ENCODE data around the gene IGSF10.
"Not testable (repeated sequence)": the region's sequence is repeated elsewhere in the genome, so short reads cannot be mapped to it uniquely, and the experiment has no call there.

Gene IGSF10

DNA sequence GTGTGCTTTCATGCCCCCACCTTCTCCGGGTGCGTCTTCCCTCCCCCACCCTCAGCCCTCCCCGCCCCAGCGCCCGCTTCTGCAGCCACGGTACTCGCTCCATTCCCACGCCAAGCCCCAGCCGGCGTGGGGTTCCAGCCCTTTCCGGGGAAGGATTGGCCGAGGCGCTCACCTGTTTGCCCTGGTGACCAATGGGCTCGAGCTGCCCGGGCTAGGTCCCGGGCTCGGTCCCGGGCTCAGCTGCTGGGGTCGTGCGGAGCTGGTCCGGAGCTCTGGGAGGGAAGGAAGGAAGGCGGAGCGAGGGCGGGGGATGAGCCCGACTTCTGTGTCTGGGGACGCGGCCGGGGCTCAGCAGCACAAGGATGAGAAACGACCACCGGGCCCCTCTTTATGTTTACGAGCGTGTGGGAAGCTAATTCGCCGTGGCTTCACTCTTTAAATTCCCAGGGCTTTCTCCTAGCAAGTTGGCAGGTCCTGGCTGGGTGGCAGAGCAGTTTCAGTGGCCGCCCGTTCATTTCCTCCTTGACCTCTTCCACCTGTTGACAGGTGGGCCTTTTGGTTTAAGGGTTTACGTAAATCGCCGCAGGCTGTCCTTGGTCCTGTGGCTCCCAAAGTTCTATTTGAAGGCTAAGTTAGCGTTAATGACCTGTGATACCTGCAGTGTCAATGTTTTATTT lies at the start of gene IGSF10:
Gene IGSF10 (minus strand): TSS at position 288 of the 677 bp plus-strand sequence. CDS start 2,352 bp downstream, outside the sequence.
- no peak for DNase-seq (ENCODE audit: low spot score)

DNA sequence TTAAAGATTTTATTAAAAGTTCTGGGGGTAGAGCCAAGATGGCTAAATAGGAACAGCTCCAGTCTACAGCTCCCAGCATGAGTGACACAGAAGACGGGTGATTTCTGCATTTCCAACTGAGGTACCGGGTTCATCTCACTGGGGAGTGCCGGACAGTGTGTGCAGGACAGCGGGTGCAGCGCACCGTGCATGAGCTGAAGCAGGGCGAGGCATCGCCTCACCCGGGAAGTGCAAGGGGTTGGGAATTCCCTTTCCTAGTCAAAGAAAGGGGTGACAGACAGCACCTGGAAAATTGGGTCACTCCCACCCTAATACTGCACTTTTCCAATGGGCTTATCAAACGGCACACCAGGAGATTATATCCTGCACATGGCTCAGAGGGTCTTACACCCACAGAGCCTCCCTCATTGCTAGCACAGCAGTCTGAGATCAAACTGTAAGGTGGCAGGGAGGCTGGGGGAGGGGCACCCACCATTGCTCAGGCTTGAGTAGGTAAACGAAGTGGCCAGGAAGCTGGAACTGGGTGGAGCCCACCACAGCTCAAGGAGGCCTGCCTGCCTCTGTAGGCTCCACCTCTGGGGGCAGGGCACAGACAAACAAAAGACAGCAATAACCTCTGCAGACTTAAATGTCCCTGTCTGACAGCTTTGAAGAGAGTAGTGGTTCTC lies 48.7 kb upstream of the IGSF10 start:
- DNase-seq (ENCODE audit: low spot score), result not testable (repeated sequence)

DNA sequence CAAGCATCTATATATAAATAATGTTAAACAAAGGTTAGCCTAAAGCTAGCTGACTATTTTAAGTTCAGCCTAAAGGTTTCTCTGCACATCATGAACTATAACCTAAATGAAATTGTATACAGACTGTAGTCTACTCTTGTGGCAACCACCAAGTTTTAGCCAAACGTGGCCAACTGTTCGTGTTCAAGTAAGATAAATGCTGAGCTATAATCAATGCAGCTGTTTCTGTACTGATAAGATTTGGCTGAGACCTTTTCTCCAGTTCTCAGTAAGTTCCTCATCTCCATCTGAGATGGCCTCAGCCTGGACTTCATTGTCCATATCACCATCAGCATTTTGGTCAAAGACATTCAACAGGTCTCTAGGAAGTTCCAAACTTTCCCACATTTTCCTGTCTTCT lies 43.7 kb upstream of the IGSF10 start:
- DNase-seq (ENCODE audit: low spot score), result no peak

DNA sequence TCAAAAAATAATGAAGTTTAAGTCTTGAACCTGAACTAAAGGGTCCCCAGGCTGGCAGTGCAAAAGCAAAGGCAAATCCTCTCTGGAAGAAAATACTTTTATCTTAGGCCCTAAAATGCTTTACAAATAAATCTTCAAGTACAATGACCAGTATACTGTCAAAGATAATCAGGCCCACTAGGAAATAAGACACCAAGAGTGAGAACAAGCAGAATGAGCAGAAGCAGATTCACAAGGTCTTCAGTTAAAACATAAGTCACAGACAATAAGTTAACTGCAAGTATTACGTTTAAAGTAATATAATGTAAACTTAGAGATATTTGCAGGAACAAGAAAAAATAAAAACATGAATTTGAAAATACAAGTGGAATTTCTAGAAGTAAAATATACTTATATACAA lies 42.2 kb upstream of the IGSF10 start:
- no peak for DNase-seq (ENCODE audit: low spot score)

- no peak for DNase-seq (ENCODE audit: low spot score)
Measured at GRCh38 chr3:151501923-151502632, 41.2 kb upstream of the IGSF10 start.

DNA sequence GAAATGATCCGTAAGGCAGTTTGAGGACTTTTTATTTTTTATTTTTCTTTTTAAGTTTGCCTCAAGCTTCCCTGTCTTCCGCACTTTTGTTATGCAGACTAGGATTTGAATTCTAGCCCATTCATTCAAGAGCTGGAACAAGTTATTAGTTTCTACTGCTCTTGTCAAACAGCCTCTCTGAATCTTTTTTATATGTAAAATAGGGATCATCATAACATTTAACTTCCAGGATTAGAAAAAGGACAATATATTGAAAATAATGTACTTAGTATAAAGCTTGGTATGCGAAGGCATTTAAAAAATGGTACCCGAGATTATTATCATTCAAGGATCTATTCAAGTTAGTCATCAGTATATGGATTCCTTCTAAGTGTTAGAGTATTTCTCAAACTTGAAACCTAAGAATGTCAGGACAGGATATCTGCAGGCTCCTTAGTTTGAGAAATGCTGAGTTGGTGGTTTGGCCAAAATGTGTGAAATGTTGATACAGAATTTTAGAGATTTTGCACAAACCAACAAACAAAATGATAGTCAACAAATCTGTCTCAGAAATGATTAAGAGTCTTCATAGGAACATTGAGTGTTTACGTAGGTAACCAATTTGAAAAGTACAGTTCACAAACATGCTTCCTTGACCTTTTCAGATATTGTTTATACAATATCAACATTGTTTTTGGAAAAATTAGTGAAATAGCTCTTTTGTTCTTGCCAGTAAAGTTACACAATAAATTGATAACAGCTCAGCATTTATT lies 40.5 kb upstream of the IGSF10 start:
- no peak for DNase-seq (ENCODE audit: low spot score)

- DNase-seq (ENCODE audit: low spot score), result no peak
Measured at GRCh38 chr3:151499168-151499567, 38.3 kb upstream of the IGSF10 start.

DNA sequence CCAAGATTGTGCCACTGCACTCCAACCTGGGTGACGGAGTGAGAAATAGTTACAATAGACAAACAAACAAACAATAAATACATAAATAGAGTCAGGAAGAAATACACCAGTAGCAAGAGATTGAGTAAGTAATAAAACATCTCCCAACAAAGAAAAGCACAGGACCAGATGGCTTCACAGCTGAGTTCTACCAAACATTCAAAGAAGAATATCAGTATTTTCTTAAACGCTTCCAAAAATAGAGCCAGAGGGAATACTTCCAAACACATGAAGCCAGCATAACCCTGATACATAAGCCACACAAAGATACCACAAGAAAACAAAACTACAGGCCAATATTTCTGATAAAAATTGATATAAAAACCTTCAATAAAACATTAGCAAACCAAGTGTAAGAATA lies 30.7 kb upstream of the IGSF10 start:
- DNase-seq (ENCODE audit: low spot score), result no peak

GRCh38 chr3:151487833-151488232 lies 27.0 kb upstream of the IGSF10 start:
- not testable (repeated sequence) for DNase-seq (ENCODE audit: low spot score)

- no peak for DNase-seq (ENCODE audit: low spot score)
Measured at GRCh38 chr3:151483961-151484520, 23.2 kb upstream of the IGSF10 start.

DNA sequence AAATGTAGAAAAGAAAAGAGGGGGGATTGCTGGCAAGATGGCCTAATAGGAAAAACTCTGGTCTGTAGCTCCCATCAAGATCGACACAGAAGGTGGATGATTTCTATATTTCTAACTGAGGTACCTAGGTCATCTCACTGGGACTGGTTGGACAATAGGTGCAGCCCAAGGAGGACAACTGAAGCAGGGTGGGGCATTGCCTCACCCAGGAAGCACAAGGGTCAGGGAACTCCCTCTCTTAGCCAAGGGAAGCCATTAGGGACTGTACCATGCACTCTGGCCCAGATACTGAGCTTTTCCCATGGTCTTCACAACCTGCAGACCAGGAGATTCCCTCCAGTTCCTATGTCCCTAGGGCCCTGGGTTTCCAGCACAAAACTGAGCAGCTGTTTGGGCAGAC lies 22.6 kb upstream of the IGSF10 start:
- no peak for DNase-seq (ENCODE audit: low spot score)

DNA sequence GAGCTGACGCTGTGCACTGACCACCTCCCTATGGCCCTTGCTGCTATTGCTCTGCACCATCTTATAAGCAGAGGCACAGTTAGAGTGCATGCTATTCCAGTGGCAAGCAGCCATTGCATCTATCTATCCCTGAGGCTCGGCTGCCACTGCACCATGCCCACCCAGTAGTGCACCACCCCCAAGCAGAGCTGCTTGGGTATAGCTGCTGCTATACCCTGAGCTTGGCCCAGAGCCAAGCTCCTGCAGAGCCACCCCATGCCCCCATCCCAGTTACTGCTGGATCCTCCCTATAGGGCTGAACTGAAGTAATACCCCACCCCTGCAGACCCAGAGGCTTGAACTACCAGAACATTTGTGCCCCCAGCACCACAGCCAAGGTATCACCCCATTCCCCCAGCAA lies 19.6 kb upstream of the IGSF10 start:
- no peak for DNase-seq (ENCODE audit: low spot score)

- DNase-seq (ENCODE audit: low spot score), result no peak
Measured at GRCh38 chr3:151479452-151479851, 18.6 kb upstream of the IGSF10 start.

DNA sequence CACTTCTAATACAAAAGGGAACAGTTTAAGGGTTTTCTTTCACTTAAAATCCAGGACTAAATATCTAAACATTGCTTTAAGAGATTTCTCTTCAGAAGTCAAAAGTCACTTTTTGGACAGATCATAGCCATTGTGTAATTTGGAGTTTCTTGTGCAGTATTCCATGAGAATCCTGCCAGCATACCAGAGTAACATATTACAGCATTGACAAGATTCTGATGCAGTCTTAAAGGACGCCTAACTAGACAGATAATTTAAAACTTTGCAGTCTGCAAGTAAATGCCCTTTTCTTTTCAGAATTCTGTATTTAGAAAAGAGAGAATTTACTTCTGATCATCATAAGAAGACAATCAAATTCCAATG lies 17.5 kb upstream of the IGSF10 start:
- no peak for DNase-seq (ENCODE audit: low spot score)

DNA sequence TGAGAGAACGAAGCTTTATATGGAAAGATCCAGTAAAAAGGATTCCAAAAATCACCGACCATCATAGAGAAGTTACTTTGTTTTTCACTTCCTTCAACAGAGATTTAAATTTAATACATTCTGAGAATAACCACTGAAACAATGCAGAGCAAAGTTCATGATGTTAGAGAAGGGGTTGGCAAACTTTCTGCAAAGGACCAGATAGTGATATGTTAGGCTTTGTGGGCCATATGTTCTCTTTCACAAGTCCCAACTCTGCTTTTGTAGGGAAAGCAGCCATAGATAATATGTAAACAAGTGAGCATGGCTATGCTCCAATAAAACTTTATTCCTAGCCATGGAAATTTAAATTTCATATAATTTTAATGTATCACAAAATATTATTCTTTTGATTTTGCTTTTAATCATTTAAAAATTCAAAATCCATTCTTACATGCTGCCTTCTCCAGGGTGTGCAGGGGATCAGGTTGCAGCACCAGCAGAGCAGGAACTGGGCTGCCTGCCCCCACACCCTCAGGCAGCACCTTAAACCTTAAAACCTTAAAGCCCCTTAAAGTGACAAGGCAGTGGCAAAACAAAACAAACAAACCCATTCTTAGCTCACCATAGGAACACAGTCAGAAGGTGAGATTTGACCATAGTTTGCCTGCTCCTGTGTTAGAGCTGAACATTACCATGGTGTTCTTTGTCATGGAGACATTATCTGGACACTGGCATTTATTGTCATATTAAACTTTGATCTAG lies 16.9 kb upstream of the IGSF10 start:
- DNase-seq (ENCODE audit: low spot score), result no peak

DNA sequence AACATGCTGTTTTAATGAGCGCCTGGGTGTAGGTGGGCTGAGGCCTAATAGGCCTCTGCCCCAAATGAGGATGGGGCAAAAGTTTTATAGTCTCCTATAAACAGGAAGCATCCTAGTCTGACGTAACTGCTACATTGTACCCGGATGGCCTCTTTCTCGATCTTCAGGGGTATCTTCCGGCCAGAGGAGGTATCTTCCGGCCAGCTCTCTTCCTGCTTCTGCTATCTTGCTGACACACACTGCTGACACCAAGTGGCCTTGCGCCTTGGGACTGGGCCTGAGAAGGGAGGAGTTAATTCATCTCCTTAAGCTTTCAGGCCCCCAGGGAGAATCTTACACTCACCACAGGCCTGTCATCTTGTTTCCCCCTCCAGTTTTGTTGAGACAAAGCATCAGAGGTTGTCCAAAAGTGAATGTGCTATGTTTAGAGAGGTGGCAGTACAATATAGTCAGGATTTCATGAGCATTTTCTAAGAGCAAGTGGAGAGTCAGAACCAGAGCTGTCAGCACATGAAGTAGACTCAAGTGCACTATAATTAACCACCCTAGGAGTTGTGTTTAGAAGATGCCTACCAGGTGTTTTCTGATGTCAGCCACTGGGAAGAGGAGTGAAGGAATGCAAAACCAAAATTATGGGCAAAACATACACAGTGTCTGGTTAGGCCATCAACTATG lies 15.6 kb upstream of the IGSF10 start:
- DNase-seq (ENCODE audit: low spot score), result no peak

- DNase-seq (ENCODE audit: low spot score), result no peak
Measured at GRCh38 chr3:151468284-151468917, 7.5 kb upstream of the IGSF10 start.

- DNase-seq (ENCODE audit: low spot score), result no peak
Measured at GRCh38 chr3:151467069-151467468, 6.2 kb upstream of the IGSF10 start.

DNA sequence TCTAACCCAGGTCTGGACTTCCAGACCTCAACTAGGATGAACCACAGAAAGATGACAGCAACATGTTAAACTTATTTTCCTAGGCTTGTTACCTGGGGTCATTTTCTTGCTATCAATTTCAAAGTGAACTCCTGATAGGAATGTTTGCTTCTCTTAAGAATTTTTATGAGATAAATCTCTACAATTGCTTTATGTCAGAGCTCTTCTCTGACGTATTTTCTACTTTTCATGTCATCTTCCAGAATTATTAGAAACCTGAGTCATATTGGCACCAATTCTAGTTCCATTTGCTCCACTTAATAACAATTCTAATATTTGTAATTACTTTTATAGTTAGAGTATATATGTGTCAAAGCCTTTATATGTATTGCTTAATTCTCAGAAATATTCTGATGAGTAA lies 2.1 kb upstream of the IGSF10 start:
- DNase-seq (ENCODE audit: low spot score), result no peak

- no peak for DNase-seq (ENCODE audit: low spot score)
Measured at GRCh38 chr3:151462278-151462780, 1.5 kb upstream of the IGSF10 start.
